H1 (cell line): ENCODE measurements around the gene ARV1.

ENCODE experiments used
- POLR2A ChIP-seq, 2 experiments: IDR thresholded peaks; 1 replicate in 1 of 2; 2 replicates in 1 of 2; pipeline ENCODE4 v1.6.1; 2011; ENCODE audit warnings: low read depth in 2 of 2, low read length in 2 of 2, mild to moderate bottlenecking in 2 of 2; ENCODE audit errors: control extremely low read depth in 1 of 2
- ZNF274 ChIP-seq: IDR thresholded peaks from 2 replicates; pipeline ENCODE4 v1.7.0; 2012; ENCODE audit warnings: low read length, borderline replicate concordance; ENCODE audit errors: extremely low read depth

DNA sequence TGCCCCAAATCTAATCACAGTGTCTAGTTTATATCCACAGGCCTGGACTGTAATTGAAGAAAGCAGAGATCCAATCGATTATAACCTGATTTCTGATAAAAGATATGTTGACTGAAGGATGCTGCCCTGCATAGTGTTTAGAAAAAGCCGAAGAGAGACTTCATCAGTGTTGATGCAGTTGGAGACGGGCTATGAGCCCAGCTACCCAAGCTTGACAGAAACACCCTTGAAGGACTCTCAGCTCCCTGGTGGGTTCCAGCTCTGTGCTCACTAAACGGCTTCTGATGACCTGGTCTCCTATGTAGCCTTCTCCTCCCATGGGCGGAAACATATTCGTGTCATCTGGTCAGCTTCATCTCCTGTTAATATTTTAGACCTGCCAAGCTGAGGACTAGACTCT is 50.9 kb downstream of the ARV1 start:
- TF ChIP-seq POLR2A (IDR thresholded peaks at IDR 0.05; ENCODE audit: control extremely low read depth in 1 of 2, low read depth in 2 of 2, low read length in 2 of 2) (no peak), ZNF274 (no peak)
